GDM1 (cell line): ENCODE measurements around the gene CTSD.
A peak's percentile ranks its signal among the peaks of the same experiment; 100 is the strongest.
"Not testable (repeated sequence)": the region's sequence is repeated elsewhere in the genome, so short reads cannot be mapped to it uniquely, and the experiment has no call there.

Experiments used
- DNase-seq: peaks from one replicate; lab custom pipeline; 2025; lab: John Stamatoyannopoulos, UW

The CTSD gene

DNA sequence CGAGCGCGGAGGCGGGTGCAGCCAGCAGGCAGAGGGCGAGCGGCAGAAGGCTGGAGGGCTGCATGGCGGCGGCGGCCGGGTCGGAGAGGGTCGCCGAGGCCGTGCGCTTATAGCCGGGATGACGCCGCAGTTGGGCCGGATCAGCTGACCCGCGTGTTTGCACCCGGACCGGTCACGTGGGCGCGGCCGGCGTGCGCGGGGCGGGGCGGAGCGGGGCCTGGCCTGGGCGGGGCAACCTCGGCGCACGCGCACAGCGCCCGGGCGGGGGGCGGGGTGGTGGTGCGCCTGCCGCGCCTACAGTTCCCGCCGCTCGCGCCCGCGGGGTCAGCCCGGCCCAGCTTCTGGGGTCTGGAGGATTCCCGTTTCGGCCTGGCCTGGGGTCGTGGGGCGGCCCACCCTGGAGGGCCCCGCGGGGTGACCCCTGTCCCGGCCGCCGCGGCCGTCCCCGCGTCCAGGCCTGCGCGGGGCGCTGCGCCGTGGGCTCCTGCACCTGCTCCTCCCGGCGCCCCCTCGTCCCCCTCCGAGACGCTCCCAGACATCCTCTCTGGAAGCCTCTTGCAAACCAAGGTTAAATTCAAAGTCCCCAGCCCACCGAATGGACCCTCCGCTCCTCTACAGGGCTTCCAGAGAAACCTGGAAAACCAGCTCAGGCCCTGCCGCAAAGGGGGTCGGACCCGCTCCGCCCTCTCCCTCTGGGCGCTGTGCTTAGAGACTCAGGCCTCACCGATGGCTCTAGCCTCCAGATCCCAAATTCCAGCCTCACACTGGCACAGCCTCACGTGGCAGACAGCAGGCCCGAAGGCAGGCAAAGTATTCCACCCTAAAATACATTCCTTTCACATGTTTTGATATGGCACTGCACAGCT is at the start of gene CTSD:
CTSD (minus strand) TSS at position 132 of the 866 bp plus-strand sequence; CDS start at position 64, 68 bp downstream.
- peak; percentile 79 for DNase-seq

DNA sequence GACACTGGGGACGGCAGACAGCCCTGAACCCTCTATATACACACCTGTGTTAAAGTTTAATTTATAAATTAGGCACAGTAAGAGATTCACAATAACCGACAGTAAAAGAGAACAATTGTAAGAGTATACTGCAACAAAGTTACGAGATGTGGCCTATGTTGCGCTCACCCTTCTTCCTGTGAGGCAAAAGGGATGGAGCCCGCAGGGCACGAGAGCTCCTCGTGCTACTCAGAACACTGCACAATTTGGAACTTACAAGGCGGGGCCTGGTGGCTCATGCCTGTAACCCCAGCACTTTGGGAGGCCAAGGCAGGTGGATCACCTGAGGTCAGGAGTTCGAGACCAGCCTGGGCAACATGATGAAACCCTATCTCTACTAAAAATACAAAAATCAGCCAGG is 49.6 kb upstream of the CTSD start:
- not testable (repeated sequence) for DNase-seq

DNA sequence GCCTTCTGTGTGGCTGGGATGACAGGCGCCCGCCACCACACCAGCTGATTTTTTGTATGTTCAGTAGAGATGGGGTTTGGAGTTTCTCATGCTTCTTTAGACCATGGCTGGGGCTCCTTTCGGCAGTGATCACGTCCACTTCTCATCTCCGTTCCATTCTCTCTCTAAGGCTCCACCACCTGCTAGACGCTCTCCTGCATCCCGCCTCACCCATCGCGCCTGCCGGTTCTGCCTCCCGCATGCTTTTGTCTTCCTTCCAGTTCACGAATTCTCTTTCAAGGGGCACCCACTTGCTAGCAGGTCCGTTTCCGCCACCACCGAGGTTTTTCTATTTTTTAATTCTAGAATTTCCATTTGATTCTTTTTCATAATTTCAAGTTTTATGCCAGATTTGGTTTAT is 49.1 kb upstream of the CTSD start:
- no peak for DNase-seq

DNA sequence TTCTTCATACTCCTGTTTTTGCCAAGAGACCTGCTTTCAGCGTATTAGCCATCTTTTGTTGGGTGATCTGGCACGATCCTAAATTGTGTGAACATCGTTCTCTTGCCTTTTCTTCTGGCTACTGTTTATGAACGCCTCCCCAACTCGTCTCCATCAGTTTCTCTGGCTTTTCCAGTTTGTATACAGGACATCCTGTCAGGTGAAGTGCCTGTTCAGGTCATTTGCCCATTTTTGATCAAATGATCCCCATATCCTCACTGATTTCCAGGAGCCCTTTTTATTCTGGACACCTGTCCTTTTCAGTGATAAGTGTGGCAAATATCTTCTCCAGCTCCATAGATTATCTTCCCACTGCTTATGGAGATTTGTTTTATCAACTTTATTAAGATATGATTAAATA is 48.5 kb upstream of the CTSD start:
- DNase-seq = no peak

DNA sequence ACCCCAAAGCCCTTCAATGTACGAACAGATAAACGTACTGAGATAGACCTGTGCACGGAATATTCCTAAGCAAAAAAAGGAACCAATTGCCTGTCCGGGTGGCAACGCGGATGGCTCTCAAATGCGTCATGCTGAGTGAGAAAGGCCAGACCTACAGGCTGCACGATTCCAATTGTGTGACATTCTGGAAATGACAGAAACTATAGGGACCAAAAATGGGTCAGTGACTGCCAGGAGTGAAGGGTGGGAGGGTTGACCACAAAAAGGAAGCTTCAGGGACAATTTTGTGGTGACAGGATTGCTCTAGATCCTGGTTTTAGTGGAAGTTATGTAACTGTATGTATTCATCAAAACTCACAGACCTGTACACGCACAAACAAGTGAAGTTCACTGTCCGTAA is 47.0 kb upstream of the CTSD start:
- no peak for DNase-seq

DNA sequence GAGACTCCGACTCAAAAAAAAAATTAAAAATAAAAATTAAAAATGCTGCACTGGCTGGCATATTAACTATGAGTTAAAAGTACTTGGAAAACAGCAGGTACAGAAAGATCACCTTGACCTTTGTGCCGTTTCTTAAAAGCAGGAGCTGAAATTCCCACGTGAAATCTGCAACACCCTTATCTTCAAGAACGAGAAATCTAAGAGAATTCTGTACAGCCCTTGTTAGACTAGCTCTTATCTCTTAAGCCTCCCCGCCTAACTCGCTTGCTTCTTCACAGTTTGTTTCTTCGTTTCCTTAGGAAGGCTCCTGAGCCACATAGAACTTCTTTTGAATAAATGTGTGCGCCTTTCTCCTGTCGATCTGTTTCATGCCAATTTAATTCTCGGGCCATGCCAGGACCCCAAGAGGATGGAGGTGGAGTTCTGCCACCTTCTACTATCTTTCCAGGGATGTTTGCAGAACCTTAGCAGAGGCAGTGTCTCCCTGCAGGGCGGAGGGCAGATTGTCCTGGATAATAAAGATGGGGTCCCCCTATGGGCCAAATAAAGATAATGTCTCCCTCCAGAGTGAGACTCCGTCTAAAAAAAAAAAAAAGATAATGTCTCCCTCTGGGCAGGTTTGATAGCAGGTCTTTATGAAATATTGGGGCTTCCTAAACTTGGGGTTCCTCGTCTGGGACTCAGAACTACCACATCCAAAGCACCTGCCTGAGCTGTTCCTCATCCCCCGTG is 43.7 kb upstream of the CTSD start:
- no peak for DNase-seq

DNA sequence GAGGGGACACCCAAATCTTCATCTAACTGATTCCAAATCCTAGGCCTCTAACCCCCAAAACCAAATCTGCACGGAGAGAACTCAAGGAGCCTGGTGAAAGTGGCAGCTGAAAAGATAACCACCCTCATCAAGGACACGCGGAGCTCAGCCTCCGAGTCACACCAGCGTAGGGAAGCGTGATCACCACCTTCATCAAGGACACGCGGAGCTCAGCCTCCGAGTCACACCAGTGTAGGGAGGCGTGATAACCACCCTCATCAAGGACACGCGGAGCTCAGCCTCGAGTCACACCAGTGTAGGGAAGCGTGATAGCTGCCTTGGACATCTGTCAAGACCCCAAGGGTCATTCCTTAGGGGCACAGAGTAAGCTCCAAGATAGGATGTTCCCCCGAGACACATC is 41.8 kb upstream of the CTSD start:
- no peak for DNase-seq

DNA sequence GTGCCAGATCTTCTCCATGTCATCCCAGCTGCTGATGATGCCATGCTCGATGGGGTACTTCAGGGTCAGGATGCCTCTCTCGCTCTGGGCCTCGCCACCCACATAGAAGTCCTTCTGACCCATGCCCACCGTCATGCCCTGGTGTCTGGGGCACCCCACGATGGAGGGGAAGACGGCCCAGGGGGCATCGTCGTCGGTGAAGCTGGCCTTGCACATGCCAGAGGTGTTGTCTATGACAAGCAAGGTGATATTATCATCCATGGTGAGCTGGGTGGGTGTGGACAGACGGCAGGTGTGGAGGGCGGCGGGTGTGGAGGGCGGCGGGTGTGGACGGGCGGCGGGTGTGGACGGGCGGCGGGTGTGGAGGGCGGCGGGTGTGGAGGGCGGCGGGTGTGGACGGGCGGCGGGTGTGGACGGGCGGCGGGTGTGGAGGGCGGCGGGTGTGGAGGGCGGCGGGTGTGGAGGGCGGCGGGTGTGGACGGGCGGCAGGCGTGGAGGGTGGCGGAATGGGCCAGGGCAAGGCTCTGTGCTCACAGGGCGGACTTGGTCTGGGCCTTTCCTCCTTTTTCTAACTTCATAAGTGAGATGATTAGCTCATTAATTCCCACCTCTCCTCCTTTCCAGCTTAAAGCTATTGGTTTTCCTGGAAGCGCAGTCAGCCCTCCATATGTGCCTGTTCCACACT is 40.2 kb upstream of the CTSD start:
- DNase-seq = not testable (repeated sequence)

DNA sequence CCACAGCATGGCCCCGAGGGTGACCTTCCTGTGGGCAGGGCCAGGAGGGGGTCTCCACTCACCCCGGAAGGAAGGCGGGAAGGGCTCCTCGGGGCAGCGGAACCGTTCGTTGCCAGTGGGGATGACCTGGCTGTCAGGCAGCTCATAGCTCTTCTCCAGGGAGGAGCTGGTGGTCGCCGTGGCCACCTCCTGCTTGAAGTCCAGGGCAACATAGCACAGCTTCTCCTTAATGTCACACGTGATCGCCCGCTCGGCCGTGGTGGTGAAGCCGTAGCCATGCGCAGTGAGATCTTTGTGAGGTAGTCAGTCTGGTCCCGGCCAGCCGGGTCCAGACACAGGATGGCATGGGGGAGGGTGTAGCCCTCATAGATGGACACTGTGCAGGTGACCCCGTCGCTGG is 39.5 kb upstream of the CTSD start:
- no peak for DNase-seq

DNA sequence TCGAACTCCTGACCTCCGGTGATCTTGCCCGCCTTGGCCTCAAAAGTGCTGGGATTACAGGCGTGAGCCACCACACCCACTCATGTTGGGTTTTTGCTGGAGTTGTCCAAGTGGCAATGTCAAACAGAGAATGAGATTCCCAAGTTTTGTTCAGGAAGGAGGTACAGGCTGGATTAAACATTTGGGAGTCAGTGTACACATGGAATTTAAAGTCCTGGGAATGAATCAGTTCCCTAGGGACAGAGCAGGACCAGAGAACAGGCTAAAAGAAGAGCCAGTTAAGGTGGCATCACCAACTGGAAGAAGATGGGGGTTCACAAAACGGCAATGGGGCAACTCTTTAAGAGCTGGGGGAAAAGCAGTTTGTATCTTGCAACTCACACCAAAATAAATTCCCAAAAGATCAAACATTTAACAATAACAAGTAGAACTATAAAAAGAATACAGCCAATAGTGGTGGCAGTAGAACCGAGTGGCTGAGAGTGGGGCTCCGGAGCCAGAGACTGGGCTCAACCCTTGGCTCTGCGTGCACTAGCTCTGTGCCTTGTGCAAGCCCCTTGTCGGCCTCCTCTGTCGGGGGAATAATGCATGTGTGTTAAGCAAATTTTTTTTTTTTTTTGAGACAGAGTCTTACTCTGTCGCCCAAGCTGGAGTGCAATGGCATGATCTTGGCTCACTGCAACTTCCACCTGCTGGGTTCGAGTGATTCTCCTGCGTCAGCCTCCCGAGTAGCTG is 33.8 kb upstream of the CTSD start:
- no peak for DNase-seq

DNA sequence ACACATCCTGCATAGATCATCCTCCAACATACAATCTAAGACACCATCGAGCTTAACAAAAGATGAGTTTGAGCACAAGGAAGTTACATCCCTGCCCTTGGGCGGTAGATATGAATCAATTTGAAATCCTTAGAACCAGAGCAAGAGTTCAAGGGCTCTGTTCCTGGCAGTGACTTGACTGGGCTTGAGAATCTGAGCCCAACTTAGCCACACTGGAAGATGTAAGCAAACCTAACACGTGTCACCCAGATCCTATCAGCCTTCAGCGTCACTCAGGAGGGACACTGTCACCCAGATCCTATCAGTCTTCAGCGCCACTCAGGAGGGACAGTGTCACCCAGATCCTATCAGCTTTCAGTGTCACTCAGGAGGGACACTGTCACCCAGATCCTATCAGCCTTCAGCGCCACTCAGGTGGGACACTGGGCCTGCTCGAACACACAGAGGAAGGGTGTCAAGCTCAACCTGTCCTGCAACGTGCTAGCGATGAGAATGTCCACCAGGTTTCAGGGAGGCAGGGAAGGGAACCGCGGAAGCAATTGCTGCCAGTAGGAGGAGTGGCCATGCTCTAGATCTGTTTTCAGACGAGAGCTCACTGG is 32.8 kb upstream of the CTSD start:
- no peak for DNase-seq

DNA sequence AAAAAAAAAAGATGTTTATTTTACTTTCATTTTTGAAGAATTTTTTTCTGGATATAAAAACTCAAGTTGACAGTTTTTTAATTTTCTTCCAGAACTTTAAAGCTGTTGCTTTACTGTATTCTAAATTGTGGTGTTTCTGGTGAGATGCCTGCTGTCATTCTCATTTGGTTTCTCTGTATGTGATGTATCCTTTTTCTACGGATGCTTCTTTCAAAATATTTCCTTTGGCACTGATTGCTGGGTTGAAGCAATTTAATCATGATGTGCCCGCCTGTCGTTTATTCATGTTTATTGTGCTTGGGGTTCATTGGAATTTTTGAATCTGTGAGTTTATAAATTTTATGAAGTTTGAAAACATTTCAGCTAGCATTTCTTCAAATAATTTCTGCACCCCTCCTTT is 29.4 kb upstream of the CTSD start:
- DNase-seq = no peak

DNA sequence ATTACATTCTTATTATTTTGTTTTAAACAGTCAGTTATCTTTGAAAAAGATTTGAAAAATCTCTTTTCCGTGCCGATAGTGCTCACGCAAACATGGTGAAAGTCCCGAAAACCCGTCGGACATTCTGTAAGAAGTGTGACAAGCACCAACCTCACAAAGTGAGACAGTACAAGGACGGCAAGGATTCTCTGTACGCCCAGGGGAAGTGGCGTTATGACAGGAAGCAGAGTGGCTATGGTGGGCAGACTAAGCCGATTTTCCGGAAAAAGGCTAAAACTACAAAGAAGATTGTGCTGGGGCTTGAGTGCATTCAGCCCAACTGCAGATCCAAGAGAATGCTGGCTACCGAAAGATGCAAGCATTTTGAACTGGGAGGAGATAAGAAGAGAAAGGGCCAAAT is 28.7 kb upstream of the CTSD start:
- peak; percentile 45 for DNase-seq

DNA sequence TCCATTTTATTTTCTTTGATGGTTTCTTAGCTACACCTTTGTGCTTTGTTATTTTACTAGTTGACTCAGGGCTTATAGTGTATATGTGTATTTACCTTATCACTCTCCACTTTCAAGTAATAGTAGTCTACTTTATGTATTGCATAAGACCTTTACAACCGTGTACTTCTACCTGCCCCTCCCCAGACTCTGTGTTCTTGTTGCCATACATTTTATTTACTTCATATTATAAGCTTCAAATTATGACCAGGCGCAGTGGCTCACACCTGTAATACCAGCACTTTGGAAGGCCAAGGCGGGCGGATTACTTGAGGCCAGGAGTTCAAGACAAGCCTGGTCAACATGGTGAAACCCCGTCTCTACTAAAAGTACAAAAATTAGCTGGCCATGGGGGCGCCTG is 28.2 kb upstream of the CTSD start:
- no peak for DNase-seq

DNA sequence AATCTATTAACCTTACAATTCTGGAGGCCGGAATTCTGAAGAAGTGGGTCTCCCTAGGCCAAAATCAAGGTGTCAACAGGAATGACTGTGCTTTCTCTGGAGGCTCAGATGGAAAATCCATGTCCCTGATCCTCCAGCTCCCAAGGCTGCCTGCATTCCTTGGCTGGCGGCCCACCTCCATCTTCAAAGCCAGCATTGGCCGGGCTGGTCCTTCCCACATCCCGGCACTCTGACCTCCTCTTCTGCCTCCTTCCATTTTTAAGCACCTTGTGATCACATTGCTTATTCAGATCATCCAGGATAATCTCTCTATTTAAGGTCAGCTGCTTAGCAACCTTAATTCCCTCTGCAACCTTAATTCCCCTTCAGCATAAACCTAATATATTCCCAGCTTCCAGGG is 22.7 kb upstream of the CTSD start:
- DNase-seq = no peak

DNA sequence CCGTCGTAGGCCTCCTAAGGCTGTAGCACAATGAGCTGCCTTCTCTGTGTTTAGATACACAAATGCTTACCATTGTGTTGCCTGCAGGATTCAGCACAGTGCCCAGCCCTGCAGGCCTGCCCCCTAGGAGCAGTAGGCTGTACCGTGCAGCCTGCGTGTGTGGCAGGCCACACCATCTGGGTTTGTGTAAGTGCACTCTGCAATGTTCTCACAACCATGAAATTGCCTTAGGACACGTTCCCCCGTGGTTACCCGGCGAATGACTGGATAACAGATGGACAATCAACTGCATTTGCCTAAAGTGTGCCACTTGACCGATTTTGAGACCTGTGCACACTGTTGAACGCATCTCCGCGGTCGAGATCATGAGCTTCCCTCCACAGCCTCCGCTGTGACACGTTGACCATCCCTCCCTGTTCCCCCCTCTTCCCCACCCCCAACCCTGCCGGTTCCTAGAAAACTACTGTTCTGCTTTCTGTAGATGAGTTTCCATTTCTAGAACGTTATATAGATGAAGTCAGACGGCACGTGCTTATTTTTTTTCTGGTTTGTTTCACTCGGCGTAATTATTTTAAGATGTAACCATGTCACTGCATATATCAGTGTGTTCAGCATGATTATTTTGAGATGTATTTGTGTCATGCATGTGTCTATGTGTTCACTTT is 22.2 kb upstream of the CTSD start:
- no peak for DNase-seq

DNA sequence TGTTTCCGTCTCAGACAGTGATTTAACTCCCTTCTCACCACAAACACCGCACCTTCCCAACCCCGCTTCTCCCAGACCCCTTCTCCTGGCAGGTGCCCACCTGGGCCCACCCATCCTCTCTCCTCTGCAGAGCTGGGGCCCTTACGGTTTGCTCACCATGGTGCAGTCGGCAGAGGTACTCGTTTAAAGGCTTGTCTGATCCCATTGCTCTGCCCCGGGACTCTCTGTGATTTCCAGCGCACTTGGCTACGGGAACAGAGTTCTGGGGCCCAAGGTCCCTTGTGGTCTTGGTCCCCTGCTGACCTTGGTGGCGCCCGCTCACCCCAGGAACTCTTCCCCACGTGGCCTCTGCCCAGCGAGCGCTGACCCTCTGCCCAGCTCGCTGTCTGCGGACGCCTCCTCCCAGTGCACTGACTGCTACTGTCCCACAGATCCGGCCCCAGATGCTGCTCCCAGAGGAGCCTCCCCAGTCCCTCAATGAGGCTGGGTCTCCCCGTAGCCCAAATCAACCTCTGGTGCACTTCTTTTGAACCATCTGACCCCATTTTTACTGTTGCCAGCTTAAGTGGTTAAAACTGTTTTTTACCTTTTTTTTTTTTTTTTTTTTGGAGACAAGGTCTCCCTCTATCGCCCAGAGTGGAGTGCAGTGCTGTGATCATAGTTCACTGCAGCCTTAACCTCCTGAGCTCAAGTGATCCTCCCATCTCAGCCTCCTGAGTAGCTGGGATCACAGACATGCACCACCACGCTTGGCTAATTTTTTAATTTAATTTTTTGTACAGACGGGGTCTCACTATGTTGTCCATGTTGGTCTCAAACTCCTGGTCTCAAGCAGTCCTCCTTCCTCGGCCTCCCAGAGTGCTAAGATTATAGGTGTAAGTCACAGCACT is 21.3 kb upstream of the CTSD start:
- no peak for DNase-seq

DNA sequence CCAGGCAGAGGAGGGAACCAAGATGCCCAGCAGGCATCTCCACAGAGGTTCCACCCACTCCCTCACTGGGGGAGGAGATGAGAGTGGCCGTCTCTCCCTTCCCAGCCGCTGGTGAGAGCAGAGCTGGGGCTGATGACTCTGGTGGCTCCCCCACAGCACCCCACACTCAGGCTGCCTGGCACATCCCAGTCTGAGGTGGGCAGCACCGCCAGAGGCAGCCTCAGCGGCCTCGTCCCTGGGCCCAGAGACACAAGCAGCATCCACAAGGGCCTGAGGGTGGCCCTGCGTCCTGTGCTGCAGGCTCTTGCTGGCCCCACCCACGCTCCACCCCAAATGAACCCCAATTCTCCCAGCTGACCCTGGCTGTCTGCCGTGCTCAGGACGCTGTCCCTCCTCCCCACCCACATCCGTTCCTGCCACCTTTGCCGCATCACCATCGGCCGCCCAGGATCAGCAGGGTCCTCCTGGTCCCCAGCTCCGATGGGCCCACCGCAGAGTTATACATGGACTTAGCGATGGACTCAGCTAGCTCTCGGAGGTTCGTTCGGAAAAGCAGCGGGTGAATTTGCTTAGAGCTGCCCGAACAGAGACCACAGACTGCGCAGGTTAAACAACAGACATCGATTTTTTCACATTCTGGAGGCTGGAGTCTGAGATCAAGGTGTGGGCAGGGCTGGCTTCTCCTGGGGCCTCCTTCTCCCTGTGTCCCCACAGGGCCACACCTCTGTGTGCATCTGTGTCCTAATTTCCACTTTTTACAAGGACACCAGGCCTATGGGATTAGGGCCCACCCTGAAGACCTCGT is 20.2 kb upstream of the CTSD start:
- DNase-seq = no peak
